GM18861 (cell line): Measurements from ENCODE around the gene GNG13.

Experiments used
- ATAC-seq: cut with Tn5 transposase; IDR thresholded peaks from one replicate; pipeline ENCODE4 v1.9.1; 2021; ENCODE audit not compliant: unreplicated experiment

Gene GNG13

GRCh38 chr16:815861-816260 is 15.3 kb upstream of the GNG13 start:
- no peak for ATAC-seq

GRCh38 chr16:814974-815373 is 14.4 kb upstream of the GNG13 start:
- ATAC-seq = no peak

- no peak for ATAC-seq
Observed at GRCh38 chr16:813916-814412, 13.4 kb upstream of the GNG13 start.

- ATAC-seq = no peak
Observed at GRCh38 chr16:813204-813915, 12.8 kb upstream of the GNG13 start.

GRCh38 chr16:808085-808386 is 7.5 kb upstream of the GNG13 start:
- ATAC-seq = no peak

- peak; percentile 84 for ATAC-seq
Observed at GRCh38 chr16:807347-808084, 7.0 kb upstream of the GNG13 start.

GRCh38 chr16:805474-805873 is 4.9 kb upstream of the GNG13 start:
- no peak for ATAC-seq

GRCh38 chr16:804193-805048 is 3.9 kb upstream of the GNG13 start:
- no peak for ATAC-seq

- no peak for ATAC-seq
Observed at GRCh38 chr16:803754-804080, 3.2 kb upstream of the GNG13 start.

GRCh38 chr16:802914-803753 is 2.6 kb upstream of the GNG13 start:
- ATAC-seq = no peak

- no peak for ATAC-seq
Observed at GRCh38 chr16:802461-802860, 1.9 kb upstream of the GNG13 start.

GRCh38 chr16:801584-802363 is 1.2 kb upstream of the GNG13 start:
- no peak for ATAC-seq

- no peak for ATAC-seq
Observed at GRCh38 chr16:800834-801511, 439 bp upstream of the GNG13 start.

GRCh38 chr16:799111-799947 is 1.2 kb downstream of the GNG13 start:
- ATAC-seq = no peak

- no peak for ATAC-seq
Observed at GRCh38 chr16:798666-799065, 1.9 kb downstream of the GNG13 start.

GRCh38 chr16:797686-798085 is 2.8 kb downstream of the GNG13 start:
- ATAC-seq = no peak

GRCh38 chr16:797120-797420 is 3.5 kb downstream of the GNG13 start:
- no peak for ATAC-seq

- no peak for ATAC-seq
Observed at GRCh38 chr16:796296-797119, 4.0 kb downstream of the GNG13 start.
